HG02763 (cell line): ENCODE data around the gene MEIS2.

Experiments used
- ATAC-seq: cut with Tn5 transposase; IDR thresholded peaks from one replicate; pipeline ENCODE4 v1.9.1; 2021; ENCODE audit warnings: mild to moderate bottlenecking, moderate library complexity; ENCODE audit not compliant: unreplicated experiment

MEIS2 gene

DNA sequence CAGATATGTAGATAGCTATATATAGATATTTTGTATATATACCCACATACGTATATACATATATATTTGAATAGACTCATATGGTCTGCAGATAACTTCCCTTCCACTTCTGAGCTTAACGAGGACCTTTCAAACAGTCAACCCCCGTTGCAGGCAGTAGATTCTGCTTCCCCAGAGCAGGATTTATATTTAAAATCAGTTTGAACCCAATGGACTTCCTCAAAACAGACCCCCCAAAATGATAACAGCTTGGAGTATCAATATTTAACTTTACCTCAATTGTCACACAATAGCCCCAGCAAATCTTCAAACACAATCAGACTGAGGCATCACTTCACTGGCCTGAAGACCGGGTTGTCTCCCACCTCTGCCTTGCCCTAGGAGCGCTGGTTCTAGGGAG is 218.3 kb downstream of the MEIS2 start:
- ATAC-seq, result no peak

GRCh38 chr15:36881516-36881915 is 218.8 kb downstream of the MEIS2 start:
- ATAC-seq, result no peak

DNA sequence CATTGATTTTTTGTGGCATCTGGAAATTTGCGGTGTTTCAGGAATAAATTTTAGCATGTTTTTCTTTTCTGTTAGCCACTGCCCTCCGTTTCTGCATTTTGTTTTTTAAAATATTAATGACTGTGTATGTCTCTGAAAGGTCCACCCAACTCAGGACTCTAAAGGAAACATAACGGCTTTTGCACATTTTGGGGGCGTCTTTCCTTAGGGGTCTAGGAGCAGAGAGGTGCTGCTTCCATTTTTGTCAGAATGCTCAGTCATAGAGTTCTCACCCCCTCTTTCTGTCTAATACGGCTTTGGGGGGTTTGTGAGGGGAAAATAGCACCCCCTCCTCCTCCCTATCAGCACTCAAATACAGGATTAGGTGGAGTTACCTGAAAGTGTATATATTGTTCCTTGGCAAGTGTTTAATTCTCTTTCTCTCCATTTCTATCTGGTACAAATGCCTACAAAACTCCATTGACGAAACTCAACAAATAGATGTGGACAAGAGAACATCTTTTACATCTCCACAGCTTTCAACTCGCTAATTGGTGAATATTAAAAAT is 219.4 kb downstream of the MEIS2 start:
- ATAC-seq, result no peak

- no peak for ATAC-seq
Measured at GRCh38 chr15:36880224-36880912, 220.0 kb downstream of the MEIS2 start.

- ATAC-seq, result no peak
Measured at GRCh38 chr15:36879568-36880222, 220.7 kb downstream of the MEIS2 start.

GRCh38 chr15:36878684-36879262 is 221.6 kb downstream of the MEIS2 start:
- ATAC-seq, result no peak

DNA sequence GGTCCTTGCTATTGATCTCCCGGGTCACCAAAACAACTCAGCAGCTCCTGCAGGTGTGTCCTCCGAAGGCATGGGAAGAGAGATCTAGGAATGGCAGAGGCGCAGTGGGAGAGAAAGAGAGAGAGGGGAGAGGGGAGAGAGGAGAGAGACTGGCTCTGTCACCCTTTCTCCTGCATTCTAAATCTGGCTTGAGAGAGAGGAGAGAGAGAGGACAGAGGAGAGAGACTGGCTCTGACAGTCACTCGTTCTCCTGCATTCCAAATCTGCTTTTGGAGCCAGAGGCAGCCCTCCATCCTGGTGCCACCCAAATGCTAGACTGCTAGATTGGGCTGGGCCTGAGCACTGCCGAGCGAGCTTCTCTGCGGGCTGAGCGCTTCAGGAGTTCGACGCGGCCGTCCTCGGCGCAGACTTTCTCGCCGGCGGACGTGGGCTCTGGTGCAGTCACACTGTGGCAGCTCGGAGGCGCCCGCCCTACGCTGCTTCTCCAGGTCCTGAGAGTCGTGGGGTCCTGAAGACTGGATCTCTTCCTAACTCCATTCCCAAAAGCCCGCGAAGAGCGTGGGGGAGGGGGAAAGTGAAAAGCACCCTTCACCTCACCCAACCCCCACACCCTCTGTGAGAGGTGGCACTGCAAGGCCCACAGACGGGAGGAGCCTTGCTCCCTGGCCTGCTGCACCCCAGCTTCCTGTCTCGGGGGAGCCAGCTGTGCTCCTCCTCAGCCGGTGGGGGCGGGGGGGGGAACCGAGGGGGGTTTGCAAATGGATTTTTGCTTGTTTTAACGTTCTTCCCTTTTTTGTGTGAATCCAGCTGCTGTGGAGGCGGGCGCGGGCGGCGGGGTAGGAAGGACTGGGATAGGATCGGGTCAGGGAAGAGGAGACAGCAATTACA is 222.3 kb downstream of the MEIS2 start:
- no peak for ATAC-seq

DNA sequence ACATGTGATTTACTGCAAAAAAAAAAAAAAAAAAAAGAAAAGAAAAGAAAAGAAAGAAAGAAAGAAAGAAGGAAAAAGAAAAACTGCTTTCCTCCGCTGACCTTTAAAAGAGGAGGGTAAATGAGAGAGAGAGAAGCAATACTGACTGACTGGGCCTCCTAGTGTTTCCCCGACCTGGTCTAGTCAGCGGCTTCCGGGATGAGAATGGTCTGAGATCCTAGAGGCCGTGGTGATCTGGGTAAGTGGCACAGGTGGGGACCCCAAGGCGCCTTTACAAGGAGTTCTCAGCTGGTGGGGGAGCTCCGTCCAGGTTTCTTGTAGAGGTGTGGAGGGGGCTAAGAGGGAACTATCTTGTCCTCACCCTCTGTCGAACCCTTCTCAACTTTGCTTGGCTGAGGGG is 223.1 kb downstream of the MEIS2 start:
- ATAC-seq, result no peak

DNA sequence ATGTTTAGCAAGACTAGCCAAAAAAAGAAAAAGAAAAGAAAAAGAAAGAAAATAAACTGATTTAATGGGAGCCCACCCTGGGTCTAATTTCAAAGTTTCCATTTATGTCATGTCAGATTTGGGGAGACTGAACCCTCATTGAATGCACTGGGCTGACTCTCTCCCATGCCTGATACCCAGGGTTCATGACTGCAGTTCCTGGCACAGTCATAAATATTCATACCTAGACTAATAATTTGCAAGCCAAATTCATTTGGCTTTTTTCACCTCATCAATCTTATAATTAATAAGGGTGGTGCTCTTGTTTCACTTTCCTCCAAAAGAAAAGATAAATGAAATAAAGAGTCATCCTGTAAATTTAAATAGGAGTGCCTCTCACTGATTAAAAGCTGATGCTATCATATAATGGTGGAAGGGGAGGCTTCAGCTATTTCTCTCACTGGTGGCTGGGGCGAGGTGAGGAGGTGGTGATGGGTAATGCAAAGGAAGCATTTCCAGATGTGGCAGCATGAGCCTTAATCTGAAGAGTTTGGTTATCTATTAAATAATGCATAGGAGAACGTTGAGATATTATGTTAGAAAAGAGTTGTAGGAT is 224.5 kb downstream of the MEIS2 start:
- no peak for ATAC-seq

GRCh38 chr15:36874930-36875329 is 225.4 kb downstream of the MEIS2 start:
- no peak for ATAC-seq

DNA sequence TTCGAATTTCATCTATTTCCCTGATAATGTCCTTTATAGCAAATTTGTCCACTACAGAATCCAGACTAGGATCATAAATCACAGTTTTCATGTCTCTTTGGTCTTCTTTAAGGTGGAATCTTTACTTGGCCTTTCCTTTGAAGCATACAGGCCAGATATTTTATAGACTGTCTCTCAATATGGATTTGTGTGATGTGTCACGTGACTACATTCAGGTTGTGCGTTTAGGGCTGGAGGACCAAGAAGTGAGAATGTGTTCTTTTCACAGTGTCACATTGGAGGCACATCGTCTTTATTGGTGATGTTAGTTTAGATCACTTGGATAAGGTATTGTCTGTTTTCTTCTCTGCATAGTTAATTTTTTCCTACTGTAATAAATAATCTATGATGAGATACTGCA is 232.9 kb downstream of the MEIS2 start:
- no peak for ATAC-seq

DNA sequence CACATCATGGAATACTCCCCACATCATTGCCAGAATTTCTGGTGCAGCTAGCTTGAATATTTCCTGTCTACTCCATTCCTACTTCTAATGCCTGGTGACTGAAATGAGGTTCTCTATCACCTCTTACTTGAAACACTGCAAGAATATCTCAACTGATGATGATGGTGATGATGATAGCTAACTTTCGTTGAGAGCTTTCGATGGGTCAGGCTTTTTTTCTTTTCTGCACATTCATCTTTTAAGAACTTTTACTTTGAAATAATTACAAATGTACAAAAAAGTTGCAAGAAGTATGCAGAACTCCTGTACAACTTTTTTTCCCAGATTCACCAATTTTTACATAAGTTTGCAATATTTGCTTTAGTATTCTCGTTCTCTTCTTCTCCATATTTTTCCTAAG is 233.5 kb downstream of the MEIS2 start:
- no peak for ATAC-seq

GRCh38 chr15:36863570-36863969 is 236.8 kb downstream of the MEIS2 start:
- no peak for ATAC-seq

DNA sequence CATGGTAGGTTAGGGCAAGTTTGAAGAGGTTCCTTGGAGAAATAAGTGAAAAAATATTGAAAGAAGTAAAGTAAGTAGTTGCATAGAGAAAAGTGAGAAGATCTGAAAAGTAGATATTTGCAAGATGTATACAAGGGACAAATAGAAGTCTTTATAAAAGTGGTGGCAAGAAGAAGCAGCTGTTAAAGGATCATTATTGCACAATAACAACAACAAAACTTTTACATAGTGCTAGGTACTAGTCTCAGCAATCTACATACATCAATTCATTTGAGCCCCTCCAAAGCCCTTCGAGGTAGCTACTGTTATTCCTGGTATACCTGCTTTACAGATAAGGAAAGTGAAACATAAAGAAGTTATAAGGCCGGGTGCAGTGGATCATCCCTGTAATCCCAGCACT is 239.6 kb downstream of the MEIS2 start:
- no peak for ATAC-seq

DNA sequence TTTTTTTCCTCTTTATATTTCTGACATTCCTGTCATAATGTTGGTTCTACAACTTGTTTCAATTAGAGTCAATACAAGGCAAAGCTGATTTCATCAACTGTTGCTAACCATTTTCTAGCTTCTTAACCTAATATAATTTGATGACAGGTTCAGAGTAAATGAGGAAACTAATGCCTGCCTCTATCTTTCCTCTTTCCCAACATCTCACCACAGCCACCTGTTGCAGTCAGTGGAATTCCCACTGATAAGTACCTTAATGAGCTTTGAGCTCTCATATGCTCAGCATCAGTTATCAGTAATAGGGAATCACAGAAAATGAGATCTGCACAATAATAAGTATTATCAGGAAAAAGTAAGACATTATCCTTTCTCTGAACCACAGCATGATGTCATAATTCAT is 241.9 kb downstream of the MEIS2 start:
- no peak for ATAC-seq

GRCh38 chr15:36856339-36856973 is 243.9 kb downstream of the MEIS2 start:
- ATAC-seq, result no peak

- no peak for ATAC-seq
Measured at GRCh38 chr15:36850864-36851263, 249.5 kb downstream of the MEIS2 start.

- no peak for ATAC-seq
Measured at GRCh38 chr15:36845270-36845669, 255.1 kb downstream of the MEIS2 start.

DNA sequence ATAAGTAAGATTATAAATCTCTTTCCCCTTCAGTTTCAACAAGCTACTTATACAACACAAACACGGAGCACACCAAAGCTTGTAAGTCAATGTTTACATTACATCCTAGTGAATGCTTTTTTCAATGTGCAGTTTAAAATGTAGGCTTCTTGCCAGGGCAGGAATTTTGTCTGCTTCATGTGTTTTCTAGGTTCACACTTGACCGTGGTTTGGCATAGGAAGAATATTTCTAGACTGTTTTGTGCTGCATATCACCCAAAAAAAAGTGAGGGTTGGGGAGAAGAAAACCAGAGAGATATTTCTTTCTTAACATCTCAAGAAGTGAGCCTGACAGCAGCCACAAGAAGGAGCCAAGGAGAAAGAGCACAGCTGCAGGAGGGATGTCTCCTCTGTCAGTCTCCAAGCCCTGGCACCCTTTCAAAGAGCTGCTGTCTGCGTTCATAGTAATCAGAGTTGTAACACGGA is 255.8 kb downstream of the MEIS2 start:
- no peak for ATAC-seq

DNA sequence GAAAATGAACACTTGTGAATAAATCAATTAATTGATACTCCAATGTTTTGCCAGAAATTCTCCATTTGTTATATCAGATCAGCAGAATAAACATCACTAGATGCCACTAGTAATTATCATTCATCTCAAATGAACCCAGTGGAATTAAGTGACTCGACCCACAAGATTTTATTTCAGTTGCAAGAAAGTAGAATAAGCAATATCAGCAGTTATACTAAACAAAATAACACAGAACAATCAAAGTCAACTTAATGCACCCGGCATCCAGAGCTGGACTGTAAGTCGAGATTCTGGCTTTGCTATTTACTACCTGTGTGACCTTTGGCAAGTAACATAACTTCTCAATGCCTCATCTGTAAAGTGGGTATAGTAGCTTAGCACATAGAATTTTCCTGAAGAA is 256.5 kb downstream of the MEIS2 start:
- no peak for ATAC-seq
